NT2/D1 (cell line): ENCODE results near the gene POU4F1.
"Not testable (repeated sequence)": the region's sequence is repeated elsewhere in the genome, so short reads cannot be mapped to it uniquely, and the experiment has no call there.

Experiments
- SUZ12 ChIP-seq: IDR thresholded peaks from 2 replicates; pipeline ENCODE4 v1.6.1; 2011; ENCODE audit not compliant: insufficient read length, insufficient read depth; ENCODE audit errors: extremely low read depth
- YY1 ChIP-seq: IDR thresholded peaks from 2 replicates; pipeline ENCODE4 v1.6.1; 2011; ENCODE audit not compliant: insufficient read length, insufficient read depth
- ZNF274 ChIP-seq: IDR thresholded peaks from 2 replicates; pipeline ENCODE4 v1.6.1; 2011; ENCODE audit warnings: mild to moderate bottlenecking, low read depth, low read length

DNA sequence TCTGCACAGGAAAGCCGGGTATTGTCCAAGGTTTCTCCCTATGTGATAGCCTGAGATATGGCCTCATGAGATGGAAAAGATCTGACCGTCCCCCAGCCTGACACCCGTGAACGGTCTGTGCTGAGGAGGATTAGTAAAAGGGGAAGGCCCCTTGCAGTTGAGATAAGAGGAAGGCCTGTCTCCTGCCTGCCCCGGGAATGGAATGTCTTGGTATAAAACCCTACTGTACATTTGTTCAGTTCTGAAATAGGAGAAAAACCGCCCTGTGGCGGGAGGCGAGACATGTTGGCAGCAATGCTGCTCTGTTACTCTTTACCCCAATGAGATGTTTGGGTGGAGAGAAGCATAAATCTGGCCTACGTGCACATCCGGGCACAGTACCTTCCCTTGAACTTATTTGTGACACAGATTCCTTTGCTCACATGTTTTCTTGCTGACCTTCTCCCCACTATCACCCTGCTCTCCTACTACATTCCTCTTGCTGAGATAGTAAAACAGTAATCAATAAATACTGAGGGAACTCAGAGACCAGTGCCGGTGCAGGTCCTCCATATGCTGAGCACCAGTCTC is 43.8 kb upstream of the POU4F1 start:
- TF ChIP-seq SUZ12, YY1, ZNF274: not testable (repeated sequence)
